NCI-H2227 (cell line): ENCODE data around the gene LIN9.
A peak's percentile ranks its signal among the peaks of the same experiment; 100 is the strongest.

ENCODE experiments used
- DNase-seq: peaks from one replicate; lab custom pipeline; 2025; ENCODE audit not compliant: unreplicated experiment; lab: John Stamatoyannopoulos, UW

LIN9 gene

DNA sequence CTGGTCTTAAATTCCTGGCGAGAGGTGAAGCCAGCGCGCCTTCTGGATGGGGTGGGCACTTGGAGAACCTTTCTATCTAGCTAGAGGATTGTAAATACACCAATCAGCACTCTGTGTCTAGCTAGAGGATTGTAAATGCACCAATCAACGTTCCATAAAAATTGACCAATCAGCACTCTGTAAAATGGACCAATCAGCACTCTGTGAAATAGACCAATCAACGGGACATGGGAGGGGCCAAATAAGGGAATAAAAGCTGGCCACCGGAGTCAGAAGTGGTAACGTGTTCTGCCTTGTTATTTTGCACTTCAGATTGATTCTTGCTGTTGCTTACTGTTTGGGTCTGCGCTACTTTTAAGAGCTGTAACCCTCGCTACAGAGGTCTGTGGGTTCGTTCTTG lies 12.0 kb upstream of the LIN9 start:
- no peak for DNase-seq

DNA sequence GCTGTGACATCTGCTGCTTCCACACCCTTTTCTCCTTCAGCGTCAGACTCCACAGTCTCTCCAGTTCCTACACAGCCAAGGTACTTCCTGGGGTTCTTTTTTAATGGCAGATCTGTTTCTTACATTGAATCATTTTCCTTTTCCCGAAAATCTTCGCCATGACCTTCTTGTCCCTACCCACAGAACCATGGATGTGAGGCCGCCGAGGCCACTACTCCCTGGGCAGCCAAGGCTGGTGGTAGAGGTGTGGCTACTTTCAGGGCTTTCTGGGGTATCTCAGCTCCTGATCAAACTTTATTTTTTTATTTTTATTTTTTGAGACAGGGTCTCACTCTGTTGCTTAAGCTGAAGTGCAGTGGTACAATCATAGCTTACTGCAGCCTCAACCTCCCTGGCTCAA lies 9.5 kb upstream of the LIN9 start:
- no peak for DNase-seq

DNA sequence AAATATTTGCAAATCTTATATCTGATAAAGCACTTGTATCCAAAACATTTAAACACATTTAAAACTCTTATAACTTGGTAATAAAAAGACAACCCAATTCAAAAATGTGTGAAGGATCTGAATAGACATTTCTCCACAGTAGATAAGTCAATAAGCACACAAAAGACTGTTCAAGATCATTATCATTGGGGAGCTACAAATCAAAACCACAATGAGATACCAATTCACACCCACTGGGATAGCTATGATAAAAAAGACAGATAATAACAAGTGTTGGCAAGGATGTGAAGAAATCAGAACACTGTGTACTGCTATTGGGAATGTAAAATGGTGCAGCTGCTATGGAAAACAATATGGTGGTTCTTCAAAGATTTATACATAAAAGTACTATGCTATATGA lies 5.1 kb upstream of the LIN9 start:
- DNase-seq = no peak

DNA sequence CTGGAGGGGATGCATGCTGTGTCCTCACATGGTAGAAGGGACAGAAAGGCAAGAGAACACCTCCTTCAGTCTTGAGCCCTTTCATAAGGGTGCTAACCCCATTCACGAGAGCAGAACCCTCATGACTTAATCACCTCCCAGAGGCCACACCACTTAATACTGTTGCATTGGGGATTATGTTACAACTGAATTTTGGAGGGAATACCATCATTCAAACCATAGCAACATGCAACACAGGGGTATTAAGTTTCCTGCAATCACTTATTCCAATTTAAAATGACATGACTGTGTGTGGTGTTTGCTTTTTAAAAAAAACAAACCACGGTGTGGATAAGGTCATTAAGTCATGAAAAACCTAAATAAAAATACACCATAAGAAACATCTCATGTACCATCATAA lies 3.1 kb upstream of the LIN9 start:
- no peak for DNase-seq

DNA sequence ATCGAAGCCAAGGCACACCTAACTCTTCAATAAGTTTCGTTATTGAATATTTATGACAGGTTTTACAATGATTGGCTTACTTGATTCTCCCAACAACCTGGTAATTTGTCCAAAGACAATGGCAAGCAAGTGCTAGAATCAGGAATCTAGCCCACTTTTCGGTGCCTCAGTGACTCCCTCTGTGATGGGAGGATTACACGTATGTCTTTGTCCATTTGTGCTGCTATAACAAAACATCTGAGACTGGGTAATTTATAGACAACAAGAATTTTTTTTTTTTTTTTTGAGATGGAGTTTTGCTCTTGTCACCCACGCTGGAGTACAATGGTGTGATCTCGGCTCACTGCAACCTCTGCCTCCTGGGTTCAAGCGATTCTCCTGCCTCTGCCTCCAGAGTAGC lies 2.4 kb upstream of the LIN9 start:
- DNase-seq = no peak

DNA sequence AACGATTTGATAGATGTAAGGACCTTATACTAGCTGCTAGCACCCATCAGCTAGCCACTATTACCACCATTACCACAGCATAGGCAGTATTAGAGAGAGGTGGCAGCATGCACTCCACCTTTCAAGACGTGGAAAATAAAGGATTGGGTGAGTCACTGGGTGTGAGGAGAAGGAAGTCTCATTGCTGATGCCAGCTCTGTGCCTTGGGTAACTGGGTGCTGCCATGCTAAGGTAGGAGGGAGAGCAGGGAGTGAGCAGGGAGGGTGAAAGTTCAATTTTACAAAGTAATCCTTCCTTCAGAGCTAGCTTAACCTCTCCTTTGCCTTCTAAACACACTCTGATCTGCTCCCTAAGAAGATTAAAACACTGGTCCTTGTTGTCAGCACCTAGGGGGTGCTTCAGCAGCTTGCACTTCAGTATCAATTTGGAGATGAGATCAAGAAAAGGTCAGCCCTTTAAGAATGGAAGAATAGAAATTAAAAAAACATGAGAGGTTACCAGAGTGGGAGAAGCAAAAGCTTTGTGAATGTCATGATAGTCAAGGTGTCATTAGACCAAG lies 1.8 kb upstream of the LIN9 start:
- peak; percentile 16 for DNase-seq

DNA sequence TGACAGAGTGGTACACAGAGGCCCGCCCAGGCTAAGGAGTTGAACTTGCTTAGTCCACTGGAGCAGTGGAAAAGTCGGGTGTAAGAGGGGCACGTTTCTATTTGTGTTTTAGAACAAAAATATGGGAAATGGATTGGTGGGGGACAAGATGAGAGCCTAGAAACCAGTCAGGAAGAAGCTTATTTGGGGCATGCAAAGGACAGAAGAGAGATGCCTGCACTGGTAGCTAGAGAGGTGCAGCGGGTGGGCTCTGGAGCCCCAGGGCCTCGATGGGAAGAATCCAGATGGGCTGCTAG lies 1.2 kb upstream of the LIN9 start:
- no peak for DNase-seq

DNA sequence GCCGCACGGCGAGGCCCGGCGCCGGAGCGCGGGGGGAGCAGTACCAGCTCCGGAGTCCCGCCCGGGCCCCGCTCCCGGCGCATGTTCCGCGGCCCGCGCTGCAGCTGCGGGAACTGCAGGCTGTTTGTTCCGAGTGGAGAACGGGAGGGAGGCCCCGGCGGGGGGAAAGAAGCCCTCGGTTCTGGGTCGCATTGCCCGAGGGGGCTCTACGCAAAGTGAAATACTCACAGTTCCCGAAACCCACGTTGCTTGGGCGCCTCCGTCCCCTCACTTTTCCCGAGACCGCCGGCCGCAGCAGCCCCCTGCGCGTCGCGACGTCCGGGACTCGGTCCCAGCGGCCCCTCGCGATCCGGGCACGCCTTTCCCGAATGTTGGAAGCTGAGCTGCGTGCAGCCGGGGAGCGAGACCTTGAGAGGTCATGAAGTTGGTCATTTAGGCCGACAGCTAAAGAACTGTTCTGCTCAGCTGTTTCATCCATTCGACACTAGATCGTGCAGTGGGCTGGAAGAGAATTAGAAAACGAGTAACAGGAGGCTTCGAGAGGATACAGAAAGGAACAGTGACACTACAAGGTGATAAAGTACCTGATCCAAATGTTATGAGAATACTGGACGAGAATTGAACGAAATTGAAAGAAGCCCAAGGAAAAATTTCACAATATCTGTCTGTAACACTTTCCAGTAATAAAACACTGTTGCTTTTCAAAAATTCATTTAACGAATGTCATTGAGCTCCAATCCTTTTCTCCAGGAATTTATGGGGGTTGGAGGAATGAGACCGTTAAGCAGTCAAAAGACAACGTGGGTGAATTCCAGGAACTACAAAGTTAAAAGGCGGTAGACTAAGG lies 657 bp upstream of the LIN9 start:
- peak; percentile 72 for DNase-seq

DNA sequence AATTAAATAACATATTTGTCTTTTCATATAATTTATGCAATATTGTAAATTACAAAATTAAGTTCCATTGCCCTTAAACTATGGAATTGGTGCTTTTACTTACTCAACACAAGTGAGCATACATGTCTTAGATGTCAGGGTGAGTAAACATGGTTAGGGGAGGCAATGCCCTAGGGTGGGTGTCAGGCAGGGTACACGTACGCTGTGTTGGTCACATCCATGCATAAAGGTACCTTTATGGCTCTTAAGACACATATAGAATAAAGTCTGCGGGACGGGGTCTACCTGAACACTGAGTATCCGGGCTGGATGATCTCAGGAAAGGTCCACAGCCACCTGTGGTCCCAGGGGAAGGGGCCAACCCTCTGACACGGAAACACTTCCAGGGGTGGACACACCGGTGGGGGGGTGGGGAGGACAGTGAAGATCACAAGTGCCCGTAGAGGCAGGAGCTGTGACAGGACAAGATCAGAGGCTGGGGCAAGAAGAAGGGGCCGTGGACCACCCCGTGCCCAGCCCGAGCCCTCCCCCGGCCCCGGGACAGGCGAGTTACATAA lies 720 bp downstream of the LIN9 start:
- no peak for DNase-seq

DNA sequence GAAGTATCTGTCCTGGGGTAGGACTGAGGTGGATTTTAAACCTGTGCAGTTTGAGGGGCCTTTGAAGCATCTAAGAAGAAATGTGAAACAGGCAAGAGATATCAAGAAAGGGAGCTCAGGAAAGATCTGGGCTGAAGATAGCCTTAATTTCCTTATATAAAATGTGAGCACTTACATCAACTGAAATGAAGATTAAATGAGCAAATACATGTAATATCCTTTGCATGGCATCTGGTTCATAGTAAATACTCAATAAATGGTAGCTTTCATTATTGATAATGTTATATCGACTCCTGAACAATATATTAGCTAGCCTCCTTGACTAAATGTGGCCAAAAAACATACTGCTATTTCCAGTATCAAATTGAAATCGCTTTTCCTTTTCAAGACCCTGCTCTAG lies 2.5 kb downstream of the LIN9 start:
- no peak for DNase-seq

DNA sequence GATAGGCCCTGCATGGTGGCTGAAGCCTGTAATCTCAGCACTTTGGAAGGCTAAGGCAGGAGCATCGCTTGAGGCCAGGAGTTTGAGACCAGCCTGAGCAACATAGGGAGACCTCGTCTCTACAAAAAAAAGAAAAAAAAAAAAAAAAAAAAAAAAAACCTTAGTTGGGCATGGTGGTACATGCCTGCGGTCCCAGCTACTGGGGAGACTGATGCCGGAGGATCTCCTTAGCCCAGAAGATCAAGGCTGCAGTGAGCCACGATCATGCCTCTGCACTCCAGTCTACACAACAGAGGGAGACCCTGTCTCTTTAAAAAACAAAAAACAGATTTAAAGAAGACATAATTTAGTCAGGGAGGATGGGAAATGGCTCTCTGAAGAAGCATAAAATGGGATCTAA lies 3.8 kb downstream of the LIN9 start:
- no peak for DNase-seq

DNA sequence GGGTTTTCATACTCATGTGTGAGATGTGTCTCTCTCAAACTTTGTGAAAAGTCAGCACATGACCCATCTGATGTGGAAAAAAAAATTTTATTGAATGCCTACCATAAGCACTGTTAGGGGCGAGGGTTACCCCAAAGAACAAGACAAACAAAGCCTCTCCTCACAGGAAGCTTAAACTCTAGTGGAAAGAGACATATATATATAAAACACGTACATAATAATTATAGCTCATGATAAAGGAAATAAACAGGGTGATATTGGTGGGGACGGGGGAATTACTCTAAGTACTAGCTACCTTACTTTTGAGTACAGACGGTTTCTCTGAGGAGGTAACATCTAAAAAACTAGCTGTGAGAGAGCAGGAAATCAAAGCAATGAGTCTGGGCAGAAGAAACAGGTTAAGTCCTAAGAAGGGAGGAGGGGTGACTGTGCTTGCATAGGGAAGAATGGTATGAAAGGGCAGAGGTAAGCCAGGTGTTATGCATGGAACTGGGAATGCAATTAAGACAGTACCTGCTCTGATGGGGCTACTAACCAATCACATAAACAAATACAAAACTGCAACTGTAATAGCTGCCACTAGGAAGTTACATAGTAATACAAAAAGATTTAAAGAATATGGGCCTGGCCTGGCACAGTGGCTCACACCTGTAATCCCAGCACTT lies 4.5 kb downstream of the LIN9 start:
- no peak for DNase-seq

DNA sequence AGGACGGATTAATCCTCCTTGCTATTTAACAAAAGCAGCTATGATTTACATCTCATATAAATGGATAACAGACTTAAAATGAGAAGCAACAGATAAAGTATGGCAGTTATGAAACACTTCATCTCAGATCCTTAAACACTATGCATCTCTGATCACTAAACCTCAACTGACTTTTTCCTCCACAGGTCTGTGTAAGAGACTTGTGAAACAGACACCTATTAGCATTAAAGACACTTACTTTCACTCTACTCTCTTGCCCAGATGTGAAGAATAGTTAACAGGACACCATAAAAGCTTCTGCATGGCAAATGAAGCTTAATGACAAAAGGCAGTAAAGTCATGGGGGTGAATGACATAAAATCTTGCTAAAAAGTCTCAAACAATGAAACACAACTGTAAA lies 6.2 kb downstream of the LIN9 start:
- DNase-seq = no peak

DNA sequence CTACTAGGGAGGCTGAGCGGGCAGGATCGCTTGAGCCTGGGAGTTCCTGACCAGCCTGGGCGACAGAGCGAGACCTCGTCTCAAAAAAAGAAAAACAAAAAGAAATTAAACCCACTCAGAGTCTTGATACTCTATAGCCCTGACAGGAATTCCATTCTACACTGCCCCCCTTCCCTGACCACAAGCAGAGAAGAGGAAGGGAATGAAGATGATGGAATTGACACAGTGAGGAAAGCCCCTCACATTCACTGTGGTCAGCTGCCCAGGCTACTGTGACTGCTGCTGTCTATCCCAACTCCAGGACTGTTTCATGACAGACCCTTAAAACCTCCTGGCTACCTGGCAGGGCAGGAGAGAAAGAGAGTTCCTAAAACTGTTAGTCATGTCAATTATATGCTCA lies 12.1 kb downstream of the LIN9 start:
- DNase-seq = no peak

DNA sequence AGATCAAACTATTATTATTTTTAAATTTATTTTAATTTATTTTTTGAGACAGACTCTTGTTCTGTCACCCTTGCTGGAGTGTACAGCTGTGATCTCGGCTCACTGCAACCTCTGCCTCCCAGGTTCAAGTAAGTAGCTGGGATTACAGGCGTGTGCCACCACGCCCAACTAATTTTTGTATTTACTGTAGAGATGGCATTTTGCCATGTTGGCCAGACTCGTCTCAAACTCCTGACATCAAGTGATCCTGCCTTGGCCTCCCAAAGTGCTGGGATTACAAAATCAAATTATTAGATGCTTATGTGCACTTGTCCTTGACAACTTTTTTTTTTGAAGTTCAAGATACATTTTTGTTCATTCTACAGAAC lies 15.4 kb downstream of the LIN9 start:
- DNase-seq = no peak

DNA sequence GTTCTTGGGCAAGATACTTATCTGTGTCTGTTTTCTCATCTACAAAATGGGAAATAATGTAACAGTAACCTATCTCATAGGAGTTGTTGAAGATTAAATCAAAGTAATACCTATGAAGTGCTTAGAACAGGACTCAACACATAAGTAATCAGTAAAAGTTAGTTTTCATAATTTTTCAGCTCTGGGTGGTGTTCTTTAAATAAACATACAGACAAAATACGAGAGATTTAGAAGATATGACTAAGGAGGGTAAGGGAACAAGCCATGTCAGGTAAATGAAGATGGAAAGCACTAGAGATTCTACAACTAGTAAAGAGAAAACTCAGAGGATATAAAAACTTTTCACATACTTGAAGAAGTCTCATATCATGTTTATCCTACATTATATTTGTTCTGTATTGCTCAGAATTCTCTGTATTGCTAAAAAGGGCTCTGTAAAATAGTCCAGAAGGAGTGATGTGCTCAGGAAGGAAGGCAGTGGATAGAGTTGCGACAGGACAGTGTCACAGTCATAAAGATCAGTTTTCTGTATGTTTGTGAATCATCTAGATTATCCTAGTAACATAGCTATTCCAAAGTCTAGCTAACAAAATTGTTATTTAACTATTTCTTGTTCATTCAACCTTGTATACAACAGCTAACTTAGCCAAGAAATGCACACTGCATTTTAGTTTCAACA lies 16.0 kb downstream of the LIN9 start:
- no peak for DNase-seq

DNA sequence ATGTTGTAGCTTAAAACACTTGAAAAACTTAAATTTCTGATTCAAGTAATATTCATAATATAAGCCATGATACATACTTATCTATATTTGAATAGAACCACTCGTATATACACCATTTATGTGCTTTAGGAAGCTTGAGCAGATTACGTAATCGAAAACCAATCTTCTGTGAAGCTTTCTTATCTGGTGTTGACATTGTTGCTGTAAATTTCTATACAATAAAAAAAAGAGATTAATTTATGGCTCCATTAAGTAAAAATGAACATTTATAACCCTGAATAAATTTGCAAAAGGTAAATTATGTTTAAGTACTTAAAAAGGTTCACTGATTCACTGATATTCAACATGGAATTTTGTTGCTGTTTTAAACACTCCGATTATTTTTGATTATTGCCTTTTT lies 21.4 kb downstream of the LIN9 start:
- no peak for DNase-seq

DNA sequence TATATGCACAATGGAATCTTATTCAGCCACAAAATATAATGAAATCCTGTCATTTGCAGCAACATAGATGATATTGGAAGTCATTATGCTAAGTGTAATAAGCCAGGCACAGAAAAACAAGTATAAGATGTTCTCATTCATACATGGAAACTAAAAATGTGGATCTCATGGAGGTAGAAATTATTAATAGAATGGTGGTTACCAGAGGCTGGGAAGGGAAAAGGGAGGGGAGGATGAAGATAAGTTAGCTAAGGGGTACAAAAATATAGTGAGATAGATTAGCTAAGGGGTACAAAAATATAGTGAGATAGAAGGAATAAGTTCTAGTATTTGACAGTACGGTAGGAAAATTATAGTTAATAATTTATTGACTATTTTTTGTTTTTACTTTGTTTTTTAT lies 27.9 kb downstream of the LIN9 start:
- DNase-seq = no peak

DNA sequence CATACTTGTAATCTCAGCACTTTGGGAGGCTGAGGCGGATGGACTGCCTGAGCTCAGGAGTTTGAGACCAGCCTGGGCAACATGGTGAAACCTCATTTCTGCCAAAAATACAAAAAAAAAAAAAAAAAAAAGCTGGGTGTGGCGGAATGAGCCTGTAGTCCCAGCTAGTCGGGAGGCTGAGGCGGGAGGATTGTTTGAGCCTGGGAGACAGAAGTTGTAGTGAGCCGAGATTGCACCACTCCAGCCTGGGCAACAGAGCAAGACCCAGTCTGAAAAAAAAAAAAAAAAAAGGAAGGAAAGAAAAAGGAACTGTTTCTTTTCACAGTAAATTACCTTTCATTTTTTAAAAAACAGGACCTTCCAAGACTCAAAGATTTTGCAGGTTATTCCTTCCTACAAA lies 29.5 kb downstream of the LIN9 start:
- DNase-seq = no peak

DNA sequence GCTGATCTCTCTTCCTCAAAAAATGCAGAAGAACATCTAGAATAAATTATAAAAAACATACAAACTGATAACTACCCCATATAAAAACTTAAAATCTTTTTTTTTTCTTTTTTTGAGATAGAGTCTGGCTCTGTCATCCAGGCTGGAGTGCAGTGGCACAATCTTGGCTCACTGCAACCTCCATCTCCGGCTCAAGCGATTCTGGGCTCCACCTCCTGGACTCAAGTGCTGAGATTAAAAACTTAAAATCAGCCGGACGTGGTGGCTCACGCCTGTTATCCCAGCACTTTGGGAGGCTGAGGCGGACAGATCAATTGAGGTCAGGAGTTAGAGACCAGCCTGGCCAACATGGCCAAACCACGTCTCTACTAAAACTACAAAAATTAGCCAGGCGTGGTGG lies 31.1 kb downstream of the LIN9 start:
- DNase-seq = no peak

DNA sequence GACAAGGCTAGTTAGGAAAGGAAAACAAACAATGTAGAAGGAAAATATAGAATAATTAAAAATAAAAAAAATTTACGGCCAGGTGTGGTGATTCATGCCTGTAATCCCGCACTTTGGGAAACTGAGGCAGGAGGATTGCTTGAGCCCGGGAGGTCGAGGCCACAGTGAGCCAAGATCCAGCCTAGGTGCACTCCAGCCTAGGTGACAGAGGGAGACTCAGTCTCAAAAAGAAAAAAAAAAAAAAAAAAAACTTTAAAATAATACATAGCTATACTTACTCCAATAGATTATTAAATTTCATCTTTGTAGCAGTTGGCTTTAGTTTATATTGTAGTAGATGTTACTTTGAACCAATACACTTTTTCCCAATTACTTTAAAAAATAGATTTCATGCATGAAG lies 32.0 kb downstream of the LIN9 start:
- no peak for DNase-seq
